ENCODE data around the gene AKAP6. TPM values are rescaled to one million over a fixed set of nuclear protein-coding genes. Genes with fewer than 3 reads are reported as not detected.
A peak's percentile ranks its signal among the peaks of the same experiment; 100 is the strongest.

The AKAP6 gene
- total RNA-seq, 1 donor from 2014 or later = 3.6 TPM

GRCh38 chr14:32595497-32595896 lies 266.4 kb downstream of the AKAP6 start:
- DNase-seq (ENCODE audit: low spot score) = no peak
- peak overlapping the region; percentile 92 for H3K27ac Mint-ChIP-seq (ENCODE audit: unreplicated experiment)
- no peaks in the 10 kb centered on the region for H3K36me3 Mint-ChIP-seq (ENCODE audit: low read depth)
- H3K4me1 Mint-ChIP-seq (ENCODE audit: low read depth) = peaks cover 51% of the 10 kb centered on the region
- TF ChIP-seq CTCF (IDR thresholded peaks at IDR 0.05) = no peak
- no peaks in the 10 kb centered on the region for H3K9me3 Mint-ChIP-seq (ENCODE audit: low read depth)
- H3K27me3 Mint-ChIP-seq (ENCODE audit: low read depth) = no peaks in the 10 kb centered on the region
- H3K4me3 Mint-ChIP-seq (ENCODE audit: unreplicated experiment) = no peak overlapping the region

GRCh38 chr14:32596390-32596789 lies 267.3 kb downstream of the AKAP6 start:
- Mint-ChIP-seq H3K36me3 (ENCODE audit: low read depth) (no peaks in the 10 kb centered on the region), H3K4me3 (ENCODE audit: unreplicated experiment) (no peak overlapping the region), H3K9me3 (ENCODE audit: low read depth) (no peaks in the 10 kb centered on the region), H3K27ac (ENCODE audit: unreplicated experiment) (no peak overlapping the region), H3K27me3 (ENCODE audit: low read depth) (no peaks in the 10 kb centered on the region), H3K4me1 (ENCODE audit: low read depth) (peaks cover 48% of the 10 kb centered on the region)
- TF ChIP-seq CTCF (IDR thresholded peaks at IDR 0.05) = no peak
- no peak for DNase-seq (ENCODE audit: low spot score)

GRCh38 chr14:32597771-32598170 lies 268.7 kb downstream of the AKAP6 start:
- DNase-seq (ENCODE audit: low spot score) = no peak
- H3K27ac Mint-ChIP-seq (ENCODE audit: unreplicated experiment) = no peak overlapping the region
- H3K9me3 Mint-ChIP-seq (ENCODE audit: low read depth) = no peaks in the 10 kb centered on the region
- H3K36me3 Mint-ChIP-seq (ENCODE audit: low read depth) = no peaks in the 10 kb centered on the region
- peaks cover 46% of the 10 kb centered on the region for H3K4me1 Mint-ChIP-seq (ENCODE audit: low read depth)
- no peak overlapping the region for H3K4me3 Mint-ChIP-seq (ENCODE audit: unreplicated experiment)
- TF ChIP-seq CTCF (IDR thresholded peaks at IDR 0.05) = no peak
- no peaks in the 10 kb centered on the region for H3K27me3 Mint-ChIP-seq (ENCODE audit: low read depth)

- no peak for TF ChIP-seq CTCF (IDR thresholded peaks at IDR 0.05)
- H3K9me3 Mint-ChIP-seq (ENCODE audit: low read depth) = no peaks in the 10 kb centered on the region
- H3K36me3 Mint-ChIP-seq (ENCODE audit: low read depth) = no peaks in the 10 kb centered on the region
- H3K27me3 Mint-ChIP-seq (ENCODE audit: low read depth) = no peaks in the 10 kb centered on the region
- no peak for DNase-seq (ENCODE audit: low spot score)
- H3K27ac Mint-ChIP-seq (ENCODE audit: unreplicated experiment) = no peak overlapping the region
- H3K4me1 Mint-ChIP-seq (ENCODE audit: low read depth) = peaks cover 19% of the 10 kb centered on the region
- H3K4me3 Mint-ChIP-seq (ENCODE audit: unreplicated experiment) = no peak overlapping the region
These were observed 272.0 kb downstream of the AKAP6 start for GRCh38 chr14:32601069-32601468.

- peaks cover 11% of the 10 kb centered on the region for H3K4me1 Mint-ChIP-seq (ENCODE audit: low read depth)
- DNase-seq (ENCODE audit: low spot score) = no peak
- H3K4me3 Mint-ChIP-seq (ENCODE audit: unreplicated experiment) = no peak overlapping the region
- H3K27ac Mint-ChIP-seq (ENCODE audit: unreplicated experiment) = no peak overlapping the region
- H3K27me3 Mint-ChIP-seq (ENCODE audit: low read depth) = no peaks in the 10 kb centered on the region
- no peaks in the 10 kb centered on the region for H3K36me3 Mint-ChIP-seq (ENCODE audit: low read depth)
- H3K9me3 Mint-ChIP-seq (ENCODE audit: low read depth) = no peaks in the 10 kb centered on the region
- TF ChIP-seq CTCF (IDR thresholded peaks at IDR 0.05) = no peak
These were observed 272.8 kb downstream of the AKAP6 start for GRCh38 chr14:32601906-32602305.

All from chondrocyte (in vitro differentiated cells).